SK-N-SH (cell line): ENCODE data around the gene LIPA. TPM values are rescaled to one million over a fixed set of nuclear protein-coding genes. Genes with fewer than 3 reads are reported as not detected.
"Not testable (repeated sequence)": the region's sequence is repeated elsewhere in the genome, so short reads cannot be mapped to it uniquely, and the experiment has no call there.

Experiments used
- CTCF ChIA-PET: fragments of 300-600, 350-600 bp; formaldehyde crosslinking; extraction: SDS; loops from one replicate; lab custom pipeline; 2021; lab: Yijun Ruan, JAX
- POLR2A ChIA-PET: fragments of 350-600 bp; sonication (Branson Sonifier 250); formaldehyde crosslinking; extraction: SDS; loops from one replicate; lab custom pipeline; 2020; ENCODE audit warnings: antibody characterized with exemption, inconsistent platforms; lab: Yijun Ruan, JAX
- DNase-seq: peaks from one replicate; pipeline ENCODE4 v3.0.0; 2012
- H2AFZ ChIP-seq: fragments of 200-600 bp; sonication (generic); 2 replicates; pipeline ENCODE4 v1.8.1; 2016; ENCODE audit warnings: antibody characterized with exemption, mild to moderate bottlenecking, low read depth
- H3F3A ChIP-seq: fragments of 200-600 bp; sonication (generic); replicated peaks from 2 replicates; pipeline ENCODE3; 2016; ENCODE audit warnings: antibody characterized with exemption, mild to moderate bottlenecking; ENCODE audit not compliant: insufficient read depth
- H3K27ac ChIP-seq, 2 experiments: fragments of 200-500 bp in 1 of 2; fragments of 200-600 bp in 1 of 2; sonication (Bioruptor generic) in 1 of 2; sonication (generic), shearing (Covaris generic) in 1 of 2; 2 replicates each; pipeline versions ENCODE4 v1.5.1 to v1.6.1; 2014 to 2016; ENCODE audit warnings: low read depth in 2 of 2, inconsistent platforms in 1 of 2, low read length in 1 of 2, mild to moderate bottlenecking in 1 of 2, mixed read lengths in 1 of 2
- H3K27me3 ChIP-seq: fragments of 200-600 bp; sonication (generic), shearing (Covaris generic); 2 replicates; pipeline ENCODE4 v1.6.1; 2016; ENCODE audit warnings: mixed run types; ENCODE audit not compliant: insufficient read depth
- H3K36me3 ChIP-seq, 2 experiments: fragments of 200-500 bp in 1 of 2; fragments of 200-600 bp in 1 of 2; sonication (Bioruptor generic) in 1 of 2; sonication (generic) in 1 of 2; replicated peaks in 1 of 2; 2 replicates each; pipeline versions ENCODE3 to v1.5.1; 2014 to 2016; ENCODE audit warnings: low read length in 1 of 2, mild to moderate bottlenecking in 1 of 2; ENCODE audit not compliant: insufficient read depth in 2 of 2, control insufficient read depth in 1 of 2
- H3K4me1 ChIP-seq, 2 experiments: fragments of 200-500 bp in 1 of 2; fragments of 200-600 bp in 1 of 2; sonication (Bioruptor generic) in 1 of 2; sonication (generic), shearing (Covaris generic) in 1 of 2; 2 replicates each; pipeline versions ENCODE4 v1.5.1 to v1.6.1; 2014 to 2016; ENCODE audit warnings: low read depth in 1 of 2, low read length in 1 of 2, mixed run types in 1 of 2; ENCODE audit not compliant: insufficient read depth in 2 of 2, control insufficient read depth in 1 of 2
- H3K4me2 ChIP-seq: fragments of 200-600 bp; sonication (generic), shearing (Covaris generic); 2 replicates; pipeline ENCODE4 v1.6.1; 2017; ENCODE audit warnings: mixed run types
- H3K4me3 ChIP-seq, 2 experiments: fragments of 200-500 bp in 1 of 2; fragments of 200-600 bp in 1 of 2; sonication (Bioruptor generic) in 1 of 2; sonication (generic), shearing (Covaris generic) in 1 of 2; 2 replicates each; pipeline versions ENCODE4 v1.5.1 to v1.8.1; 2014 to 2016; ENCODE audit warnings: low read depth in 2 of 2, inconsistent platforms in 1 of 2, low read length in 1 of 2, mild to moderate bottlenecking in 1 of 2, mixed read lengths in 1 of 2, moderate library complexity in 1 of 2
- H3K79me2 ChIP-seq: fragments of 200-600 bp; sonication (generic); 2 replicates; pipeline ENCODE4 v1.8.1; 2017; ENCODE audit warnings: mild to moderate bottlenecking; ENCODE audit not compliant: insufficient read depth
- H3K9ac ChIP-seq: fragments of 200-600 bp; sonication (generic); 2 replicates; pipeline ENCODE4 v1.6.1; 2017; ENCODE audit warnings: mixed run types
- H3K9me2 ChIP-seq: fragments of 200-600 bp; sonication (generic); 2 replicates; pipeline ENCODE4 v1.6.1; 2017; ENCODE audit warnings: mixed run types
- H3K9me3 ChIP-seq: fragments of 200-600 bp; sonication (generic); 2 replicates; pipeline ENCODE4 v1.6.1; 2017; ENCODE audit warnings: mixed run types, mild to moderate bottlenecking, moderate library complexity
- H4K20me1 ChIP-seq: fragments of 200-600 bp; sonication (generic); 2 replicates; pipeline ENCODE4 v1.6.1; 2017; ENCODE audit warnings: mild to moderate bottlenecking, mixed run types; ENCODE audit not compliant: insufficient read depth
- EZH2phosphoT487 ChIP-seq: fragments of 200-600 bp; sonication (generic); IDR thresholded peaks from 2 replicates; pipeline ENCODE4 v1.6.1; 2017; ENCODE audit warnings: low read depth, mixed run types, mild to moderate bottlenecking, antibody characterized with exemption, moderate library complexity, borderline replicate concordance
- FOSL2 ChIP-seq: IDR thresholded peaks from 2 replicates; pipeline ENCODE4 v1.4.0; 2012; ENCODE audit warnings: low read depth, mild to moderate bottlenecking, moderate library complexity, borderline replicate concordance
- FOXJ3 ChIP-seq: sonication (generic); formaldehyde crosslinking; IDR thresholded peaks from 2 replicates; pipeline ENCODE4 v1.5.1; 2020; ENCODE audit warnings: mild to moderate bottlenecking, missing genetic modification reagents
- GABPA ChIP-seq: IDR thresholded peaks from 2 replicates; pipeline ENCODE4 v1.4.0; 2012; ENCODE audit warnings: low read depth, mild to moderate bottlenecking
- GATA2 ChIP-seq: sonication (generic); formaldehyde crosslinking; IDR thresholded peaks from 2 replicates; pipeline ENCODE4 v1.5.0; 2020; ENCODE audit warnings: mild to moderate bottlenecking, missing genetic modification reagents
- JUND ChIP-seq: IDR thresholded peaks from 2 replicates; pipeline ENCODE4 v1.4.0; 2012
- MAX ChIP-seq: IDR thresholded peaks from 2 replicates; pipeline ENCODE4 v1.4.0; 2012; ENCODE audit warnings: low read depth
- MEF2A ChIP-seq: IDR thresholded peaks from 2 replicates; pipeline ENCODE4 v1.4.0; 2012; ENCODE audit warnings: low read depth, borderline replicate concordance
- MXI1 ChIP-seq: IDR thresholded peaks from 2 replicates; pipeline ENCODE4 v1.6.1; 2012; ENCODE audit warnings: mild to moderate bottlenecking, low read depth, low read length, improper control_type of control experiment
- POLR2AphosphoS5 ChIP-seq: IDR thresholded peaks from 2 replicates; pipeline ENCODE4 v1.6.1; 2012; ENCODE audit warnings: low read depth, low read length
- RFX5 ChIP-seq: IDR thresholded peaks from 2 replicates; pipeline ENCODE4 v1.6.1; 2012; ENCODE audit warnings: mild to moderate bottlenecking, improper control_type of control experiment, low read length
- RXRA ChIP-seq: IDR thresholded peaks from 2 replicates; pipeline ENCODE4 v1.4.0; 2012; ENCODE audit warnings: low read depth, mild to moderate bottlenecking, borderline replicate concordance
- SMC3 ChIP-seq: IDR thresholded peaks from 2 replicates; pipeline ENCODE4 v1.6.1; 2012; ENCODE audit warnings: low read depth, low read length, improper control_type of control experiment
- TAF1 ChIP-seq: IDR thresholded peaks from 2 replicates; pipeline ENCODE4 v1.6.1; 2012; ENCODE audit warnings: low read depth, mild to moderate bottlenecking, low read length, moderate library complexity, borderline replicate concordance
- USF1 ChIP-seq: IDR thresholded peaks from 2 replicates; pipeline ENCODE4 v1.4.0; 2012; ENCODE audit warnings: low read depth, borderline replicate concordance
- YY1 ChIP-seq: IDR thresholded peaks from 2 replicates; pipeline ENCODE4 v1.4.0; 2012; ENCODE audit warnings: low read depth, mild to moderate bottlenecking
- WGBS: methylation state at CpG from one replicate; pipeline ENCODE4 v1.1.6; 2017; ENCODE audit warnings: low lambda C conversion rate; 5-methylcytosine and 5-hydroxymethylcytosine counted together
- polyA plus RNA-seq, 3 experiments: library from polyadenylated mRNA; depleted of rRNA; stranded (reverse); fragments of >200 nt; gene quantifications; 2 replicates each; pipeline ENCODE4 v1.2.3, GENCODE V29; 2012
- TF ChIP-seq, protein P1 (sequence below): IDR thresholded peaks from 2 replicates; pipeline ENCODE4; 2012
- TF ChIP-seq, protein P2 (sequence below): fragments of 150-350 bp; IDR thresholded peaks from 2 replicates; pipeline ENCODE4 v1.6.1; 2016; ENCODE audit warnings: mild to moderate bottlenecking, low read depth, low read length

The LIPA gene
- polyA plus RNA-seq, 1 of the 3 experiments (the other 2 are of a cell fraction) = 43.2 TPM

DNA sequence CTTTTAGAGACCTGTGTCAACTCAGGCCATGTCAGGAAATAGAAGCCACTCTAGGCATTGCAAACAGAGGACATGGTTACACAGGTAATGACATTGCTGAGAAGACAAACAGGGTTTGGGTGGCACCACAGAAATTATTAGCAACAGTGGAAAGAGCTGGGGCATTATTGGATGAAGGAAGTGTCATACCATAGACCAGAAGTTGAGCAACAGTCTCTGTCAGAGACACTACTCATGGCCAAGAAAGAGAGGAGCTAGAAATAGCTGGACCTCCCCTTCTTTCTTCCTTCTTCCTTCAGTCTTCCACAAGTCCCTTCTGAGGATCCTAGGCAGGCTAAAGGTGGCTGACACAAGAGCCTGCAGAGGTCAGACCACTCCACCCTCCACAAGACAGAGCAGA, 4.2 kb upstream of the LIPA start:
- Histone ChIP-seq H3F3A (no peaks in the 10 kb centered on the region), H4K20me1 (no peaks in the 10 kb centered on the region), H3K27me3 (no peaks in the 10 kb centered on the region), H3K9me3 (no peaks in the 10 kb centered on the region), H3K27ac (no peak overlapping the region), H3K4me1 (peaks cover 4 to 9% of the 10 kb centered on the region in 2 experiments; a peak in 3 of 4 replicates), H3K36me3 (no peaks in the 10 kb centered on the region), H3K4me3 (no peak overlapping the region), H3K9ac (no peak overlapping the region), H3K79me2 (no peaks in the 10 kb centered on the region), H3K4me2 (no peak overlapping the region), H3K9me2 (no peaks in the 10 kb centered on the region), H2AFZ (no peak overlapping the region)
- DNase-seq = no peak
- CTCF ChIA-PET = interaction anchor here (0.8 to 1.1 kb wide), 3 partner anchors 10 to 321 kb away, joined by 3 read pairs; no protein-coding TSS in a partner anchor
- POLR2A ChIA-PET = no interaction called here
- TF ChIP-seq GABPA (no peak), RXRA (no peak), MXI1 (no peak), POLR2AphosphoS5 (no peak), MAX (no peak), TAF1 (no peak), YY1 (no peak), SMC3 (no peak), EZH2phosphoT487 (no peak), FOSL2 (no peak), GATA2 (CRISPR knock-in tag) (no peak), FOXJ3 (CRISPR knock-in tag) (no peak), MEF2A (no peak), RFX5 (no peak), USF1 (no peak), JUND (no peak)
- TF ChIP-seq, protein P1, sequence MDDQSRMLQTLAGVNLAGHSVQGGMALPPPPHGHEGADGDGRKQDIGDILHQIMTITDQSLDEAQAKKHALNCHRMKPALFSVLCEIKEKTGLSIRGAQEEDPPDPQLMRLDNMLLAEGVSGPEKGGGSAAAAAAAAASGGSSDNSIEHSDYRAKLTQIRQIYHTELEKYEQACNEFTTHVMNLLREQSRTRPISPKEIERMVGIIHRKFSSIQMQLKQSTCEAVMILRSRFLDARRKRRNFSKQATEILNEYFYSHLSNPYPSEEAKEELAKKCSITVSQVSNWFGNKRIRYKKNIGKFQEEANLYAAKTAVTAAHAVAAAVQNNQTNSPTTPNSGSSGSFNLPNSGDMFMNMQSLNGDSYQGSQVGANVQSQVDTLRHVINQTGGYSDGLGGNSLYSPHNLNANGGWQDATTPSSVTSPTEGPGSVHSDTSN = no peak
- TF ChIP-seq, protein P2, sequence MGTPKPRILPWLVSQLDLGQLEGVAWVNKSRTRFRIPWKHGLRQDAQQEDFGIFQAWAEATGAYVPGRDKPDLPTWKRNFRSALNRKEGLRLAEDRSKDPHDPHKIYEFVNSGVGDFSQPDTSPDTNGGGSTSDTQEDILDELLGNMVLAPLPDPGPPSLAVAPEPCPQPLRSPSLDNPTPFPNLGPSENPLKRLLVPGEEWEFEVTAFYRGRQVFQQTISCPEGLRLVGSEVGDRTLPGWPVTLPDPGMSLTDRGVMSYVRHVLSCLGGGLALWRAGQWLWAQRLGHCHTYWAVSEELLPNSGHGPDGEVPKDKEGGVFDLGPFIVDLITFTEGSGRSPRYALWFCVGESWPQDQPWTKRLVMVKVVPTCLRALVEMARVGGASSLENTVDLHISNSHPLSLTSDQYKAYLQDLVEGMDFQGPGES = no peak

DNA sequence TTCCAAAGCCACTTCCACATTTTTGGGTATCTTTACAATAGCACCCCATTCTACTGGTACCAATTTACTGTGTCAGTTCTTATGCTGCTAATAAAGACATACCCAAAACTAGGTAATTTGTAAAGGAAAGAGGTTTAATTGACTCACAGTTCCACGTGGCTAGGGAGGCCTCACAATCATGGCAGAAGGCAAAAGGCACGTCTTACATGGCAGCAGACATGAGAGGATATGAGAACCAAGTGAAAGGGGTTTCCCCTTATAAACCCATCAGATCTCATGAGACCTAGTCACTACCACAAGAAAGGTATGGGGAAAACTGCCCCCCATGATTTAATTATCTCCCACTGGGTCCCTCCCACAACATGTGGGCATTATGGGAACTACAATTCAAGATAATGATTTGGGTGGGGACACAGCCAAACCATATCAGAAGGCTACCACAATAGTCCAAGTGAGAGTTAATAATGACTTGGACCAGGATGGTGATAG, 3.6 kb upstream of the LIPA start:
- H3K4me2 ChIP-seq, H3K9me3 ChIP-seq, CTCF ChIA-PET, DNase-seq, H3K79me2 ChIP-seq, H3K27me3 ChIP-seq, H3K27ac ChIP-seq, H3K36me3 ChIP-seq, H3K9me2 ChIP-seq, H3K9ac ChIP-seq, H3F3A ChIP-seq, H3K4me1 ChIP-seq, H2AFZ ChIP-seq, H4K20me1 ChIP-seq, POLR2A ChIA-PET, H3K4me3 ChIP-seq: not testable (repeated sequence)
- WGBS = 49% methylated on average over 2 of the region's 2 CpGs
